HG03469 (cell line): ENCODE data around the gene VTI1A.

Experiments used
- ATAC-seq: cut with Tn5 transposase; IDR thresholded peaks from one replicate; pipeline ENCODE4 v1.9.1; 2021; ENCODE audit warnings: mild to moderate bottlenecking, moderate library complexity, moderate number of reproducible peaks; ENCODE audit not compliant: unreplicated experiment

Gene VTI1A

DNA sequence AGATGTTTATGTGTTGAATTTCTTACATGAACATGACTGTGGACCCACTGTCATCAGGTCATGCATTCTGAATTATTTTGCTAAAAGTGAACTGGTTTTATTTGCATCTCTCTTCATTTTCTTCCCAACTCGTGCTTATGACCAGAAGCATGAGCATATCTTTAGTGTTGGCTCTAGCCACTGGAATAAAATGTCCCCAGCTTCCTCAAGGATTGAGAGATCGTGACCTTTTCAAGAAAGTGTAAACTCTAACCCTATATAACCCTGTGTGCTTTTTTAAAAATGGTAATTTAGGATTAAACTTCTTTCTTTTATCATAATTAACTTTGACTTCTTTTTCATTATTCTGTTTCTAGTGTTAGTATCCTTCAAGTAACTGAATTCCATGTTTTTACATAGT lies 55.5 kb downstream of the VTI1A start:
- no peak for ATAC-seq

DNA sequence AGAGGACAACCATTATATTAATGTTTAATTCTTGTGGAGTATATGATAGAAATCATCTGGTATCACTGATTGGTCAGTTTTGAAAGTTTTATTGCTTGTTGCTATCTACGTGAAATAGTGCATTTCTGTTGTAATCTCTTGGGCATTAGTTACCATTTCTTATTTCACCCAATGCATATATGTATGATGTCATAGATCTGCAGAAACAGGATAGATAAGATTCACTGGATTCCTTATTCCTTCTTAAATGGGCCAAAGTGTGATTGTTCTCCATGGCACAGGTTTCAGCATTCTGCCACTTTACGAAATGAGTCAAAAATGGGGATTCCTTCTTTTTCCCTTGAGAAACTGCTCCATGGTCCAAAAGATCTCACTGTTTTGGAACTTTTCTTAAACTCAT lies 56.6 kb downstream of the VTI1A start:
- no peak for ATAC-seq

DNA sequence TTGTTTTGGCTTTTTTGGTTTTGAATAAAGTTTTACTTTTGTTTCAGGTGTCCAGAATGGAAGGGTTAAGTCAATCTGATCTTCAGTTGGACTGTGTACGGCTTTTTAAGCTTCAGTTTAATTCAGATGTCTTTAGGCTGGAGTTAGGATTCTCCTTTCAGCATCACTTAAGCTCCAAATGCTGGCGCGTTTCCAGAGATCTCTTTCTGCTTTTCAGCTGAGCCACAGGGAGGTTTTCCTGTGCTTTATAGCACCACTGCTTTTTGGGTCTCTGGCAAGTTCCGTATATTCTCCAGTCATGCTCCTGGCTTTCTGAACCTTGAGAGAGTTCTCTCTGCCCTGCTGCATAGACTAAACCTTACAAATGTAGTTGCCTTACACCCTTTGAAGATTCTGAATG lies 60.0 kb downstream of the VTI1A start:
- ATAC-seq = no peak

DNA sequence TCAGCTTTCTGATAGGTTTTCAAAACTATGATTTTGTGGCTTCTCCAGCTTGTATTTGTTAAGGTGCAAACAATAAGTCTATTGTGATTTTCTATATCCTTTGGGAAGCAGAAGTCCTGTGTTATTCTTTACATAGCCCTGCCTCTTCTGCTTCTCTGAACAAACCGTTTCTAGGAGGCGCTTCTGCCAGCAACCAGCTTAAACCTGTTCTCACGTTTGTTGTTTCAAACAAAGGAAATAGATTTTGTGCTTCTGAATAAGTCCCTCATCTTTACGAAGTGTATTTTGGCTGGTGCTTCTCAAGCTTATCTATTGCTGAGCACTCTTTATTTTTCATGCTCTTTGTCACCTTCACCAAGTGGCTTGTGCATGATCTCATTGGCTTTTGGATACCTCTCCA lies 61.0 kb downstream of the VTI1A start:
- no peak for ATAC-seq

DNA sequence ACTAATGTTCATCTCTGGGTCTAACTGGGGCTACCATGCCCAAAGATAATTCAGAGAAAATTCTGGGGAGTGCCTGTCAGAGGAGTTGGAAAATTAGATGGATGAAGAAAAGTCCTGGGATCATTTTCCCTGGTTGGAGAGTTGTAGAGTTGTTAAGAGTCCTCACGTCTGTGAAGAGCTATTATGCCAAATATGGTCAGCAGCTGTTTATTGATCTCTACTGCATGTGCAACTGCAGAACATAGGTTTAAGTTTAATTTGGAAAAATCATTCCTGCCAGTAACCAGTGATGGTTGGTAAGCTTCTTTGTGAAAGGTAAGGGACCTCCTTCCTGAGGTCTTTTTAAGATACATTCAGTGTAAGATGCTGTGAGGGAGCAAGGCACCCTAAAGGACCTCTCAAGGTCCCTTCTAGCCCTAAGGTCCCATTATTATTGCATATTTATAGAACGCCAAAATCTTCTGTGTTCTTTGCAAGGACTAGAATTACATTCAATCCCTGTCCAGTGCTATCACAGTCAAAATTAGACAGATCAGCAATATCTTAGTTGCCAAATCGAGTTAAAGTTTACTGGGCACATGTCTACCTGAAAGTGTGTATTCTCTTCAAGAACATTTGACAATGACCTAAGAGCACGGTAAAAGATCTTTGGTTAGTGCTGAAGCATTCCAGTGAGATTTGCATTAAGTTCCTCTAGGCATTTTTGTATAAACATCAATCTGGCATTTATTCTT lies 62.7 kb downstream of the VTI1A start:
- no peak for ATAC-seq

DNA sequence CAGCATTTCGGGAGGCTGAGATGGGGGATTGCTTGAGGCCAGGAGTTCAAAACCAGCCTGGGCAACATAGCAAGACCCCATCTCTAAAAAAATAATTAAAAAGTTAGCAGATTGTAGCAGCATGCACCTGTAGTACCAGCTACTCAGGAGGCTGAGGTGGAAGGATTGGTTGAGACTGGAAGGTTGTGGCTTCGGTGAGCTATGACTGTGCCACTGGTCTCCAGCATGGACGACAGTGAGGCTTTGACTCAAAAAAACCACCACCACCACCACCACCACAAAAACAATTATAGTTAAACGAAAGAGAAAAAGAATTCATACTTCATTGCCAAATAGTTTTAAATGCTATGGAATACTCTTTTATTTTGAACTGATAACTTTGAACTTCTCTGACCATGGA lies 63.4 kb downstream of the VTI1A start:
- no peak for ATAC-seq

DNA sequence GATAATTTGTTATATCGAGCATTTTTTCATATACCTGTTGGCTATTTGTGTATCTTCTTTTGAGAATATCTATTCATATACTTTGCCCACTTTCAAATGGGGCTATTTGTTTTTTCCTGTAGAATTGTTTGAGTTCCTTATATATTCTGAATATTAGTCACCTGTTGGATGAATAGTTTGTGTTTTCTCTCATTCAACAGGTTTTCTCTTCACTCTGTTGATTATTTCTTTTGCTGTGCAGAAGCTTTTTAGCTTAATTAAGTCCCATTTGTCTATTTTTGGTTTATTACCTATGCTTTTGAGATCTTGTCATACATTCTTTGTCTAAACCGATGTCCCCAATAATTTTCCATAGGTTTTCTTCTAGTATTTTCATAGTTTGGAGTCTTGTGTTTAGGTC lies 65.3 kb downstream of the VTI1A start:
- ATAC-seq = no peak

DNA sequence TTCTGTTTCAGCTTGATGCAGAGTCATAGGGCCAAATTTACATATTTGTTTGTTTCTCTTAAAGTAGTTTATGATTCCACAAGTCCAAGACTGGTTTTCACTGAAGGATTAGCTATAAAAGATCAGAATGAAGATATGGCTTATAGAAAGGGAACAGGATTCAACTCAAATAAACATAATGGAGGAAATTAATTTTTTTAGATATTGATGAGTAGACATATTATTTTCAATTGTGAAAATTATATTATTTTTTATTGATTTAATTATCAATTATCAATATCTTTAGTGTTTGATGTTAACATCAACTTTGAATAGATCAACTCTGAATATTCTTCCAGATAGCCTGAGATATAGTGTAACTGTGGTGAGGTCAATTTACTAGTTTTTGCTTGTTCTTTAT lies 68.1 kb downstream of the VTI1A start:
- no peak for ATAC-seq

DNA sequence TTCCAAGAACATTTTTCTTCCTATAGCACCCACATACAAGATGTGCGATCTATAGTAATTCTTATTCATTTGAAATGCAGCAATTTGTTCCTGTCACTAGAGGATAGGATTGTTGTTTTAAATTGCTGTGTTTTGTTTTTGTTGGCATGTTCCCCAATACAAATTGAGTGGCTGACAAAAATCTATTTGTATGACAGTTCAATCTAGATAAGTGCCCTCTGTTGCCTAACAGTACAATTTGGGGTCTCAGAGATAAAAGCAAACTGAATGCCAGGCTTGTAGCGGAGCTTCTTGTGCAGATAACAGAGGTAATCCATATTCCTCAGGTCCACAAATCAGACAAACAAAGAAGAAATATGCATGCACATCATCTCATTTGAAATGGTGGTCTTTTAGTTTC lies 68.8 kb downstream of the VTI1A start:
- no peak for ATAC-seq

DNA sequence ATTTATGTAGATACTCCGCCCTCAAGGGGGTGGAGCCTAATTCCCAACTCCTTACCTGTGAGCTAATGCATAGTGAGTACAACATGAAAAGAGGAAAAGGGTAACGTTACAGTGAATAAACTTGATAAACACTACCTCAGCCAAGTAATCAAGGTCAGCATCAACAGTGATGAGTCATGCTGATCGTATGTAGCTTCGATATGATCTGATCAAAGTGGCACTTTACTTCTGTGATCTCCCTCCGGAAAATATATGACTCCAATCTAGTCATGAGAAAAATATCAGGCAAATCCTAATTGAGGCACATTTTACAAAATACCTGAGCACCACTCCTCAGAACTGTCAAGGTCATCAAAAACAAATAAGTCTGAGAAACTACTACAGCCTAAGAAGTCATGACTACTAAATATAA lies 70.4 kb downstream of the VTI1A start:
- no peak for ATAC-seq

DNA sequence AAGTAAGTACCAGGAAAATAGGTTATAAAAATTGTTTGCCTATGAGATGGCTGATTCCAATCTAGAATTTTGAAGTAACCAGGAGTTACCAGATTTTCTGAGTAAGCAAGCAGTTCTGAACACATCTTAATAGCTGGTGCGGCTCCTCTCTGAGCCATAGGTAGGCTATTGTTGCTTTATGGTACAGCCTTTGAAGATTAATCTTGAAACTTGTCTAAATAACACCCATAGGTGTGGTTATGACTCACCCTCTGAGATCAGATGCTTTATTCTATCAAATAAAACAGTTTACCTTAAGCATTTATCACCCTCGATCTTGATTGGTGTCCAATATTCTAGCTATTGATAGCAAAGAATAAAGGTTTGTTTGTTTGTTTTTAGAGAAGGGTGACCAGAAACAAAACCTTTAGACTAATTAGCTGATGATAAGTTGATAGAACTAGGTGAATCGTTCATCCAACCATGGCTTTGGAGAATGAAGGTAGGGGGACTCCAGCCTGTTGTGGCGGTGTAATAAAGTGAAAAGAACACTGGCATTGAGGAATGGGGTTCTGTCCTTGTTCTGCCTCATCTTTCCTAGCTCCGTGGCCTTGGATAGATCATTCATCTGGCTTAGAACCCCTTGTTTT lies 72.2 kb downstream of the VTI1A start:
- ATAC-seq = peak; percentile 93

DNA sequence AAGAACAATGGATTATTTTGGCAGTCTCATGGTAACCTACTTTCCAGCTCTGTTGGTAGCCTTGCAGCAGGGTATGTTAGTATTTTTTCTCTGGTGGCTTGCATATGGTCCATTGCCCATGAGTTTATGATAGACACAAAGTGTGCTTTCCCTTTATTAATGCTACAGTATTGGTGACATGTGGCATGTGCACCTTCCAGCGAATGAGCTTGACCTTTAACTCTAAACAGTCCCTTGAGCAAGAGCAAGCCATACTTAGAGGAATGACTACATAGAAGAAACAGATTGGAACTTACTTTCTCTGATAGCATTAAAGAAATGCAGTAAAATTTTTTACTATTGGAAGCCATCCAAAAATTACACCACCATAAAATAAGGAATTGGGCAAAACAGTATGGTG lies 73.9 kb downstream of the VTI1A start:
- no peak for ATAC-seq

DNA sequence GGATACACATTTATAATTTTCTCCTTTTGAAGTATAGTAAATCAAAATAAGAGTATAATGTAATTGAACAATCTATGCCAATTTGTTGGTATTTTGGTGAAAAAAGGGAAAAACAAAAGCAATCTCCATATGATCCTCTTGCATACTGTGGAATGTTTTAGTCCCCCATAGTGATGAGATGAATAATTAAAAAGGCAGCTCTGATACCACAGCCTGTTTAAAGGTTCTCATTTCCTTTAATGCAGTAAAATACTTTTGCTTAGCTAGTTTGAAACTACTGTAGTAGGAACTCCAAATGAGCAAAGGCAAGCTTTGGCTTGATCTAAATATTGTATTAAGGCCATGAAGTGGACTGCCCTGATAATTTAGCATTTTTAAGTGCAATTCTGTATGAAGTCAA lies 77.6 kb downstream of the VTI1A start:
- ATAC-seq = no peak

DNA sequence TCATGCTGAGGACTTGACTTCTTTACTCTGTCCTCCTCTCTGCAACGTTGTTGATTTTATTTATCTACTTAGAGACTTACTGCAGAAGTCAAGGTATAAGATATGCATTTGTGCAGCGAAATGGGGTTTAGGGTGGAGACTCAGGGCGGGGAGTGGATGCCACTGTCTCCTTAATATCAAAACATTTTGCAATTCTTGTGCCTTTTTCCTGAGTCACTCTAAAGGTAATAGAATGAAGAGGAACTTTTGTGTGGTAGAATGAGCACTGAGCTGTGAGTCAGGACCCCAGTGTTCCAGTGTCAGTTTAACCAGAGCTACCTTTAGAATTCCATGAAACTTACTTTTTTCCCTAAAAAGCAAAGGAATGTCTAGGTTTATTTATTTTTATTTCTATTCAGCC lies 78.2 kb downstream of the VTI1A start:
- ATAC-seq = no peak

DNA sequence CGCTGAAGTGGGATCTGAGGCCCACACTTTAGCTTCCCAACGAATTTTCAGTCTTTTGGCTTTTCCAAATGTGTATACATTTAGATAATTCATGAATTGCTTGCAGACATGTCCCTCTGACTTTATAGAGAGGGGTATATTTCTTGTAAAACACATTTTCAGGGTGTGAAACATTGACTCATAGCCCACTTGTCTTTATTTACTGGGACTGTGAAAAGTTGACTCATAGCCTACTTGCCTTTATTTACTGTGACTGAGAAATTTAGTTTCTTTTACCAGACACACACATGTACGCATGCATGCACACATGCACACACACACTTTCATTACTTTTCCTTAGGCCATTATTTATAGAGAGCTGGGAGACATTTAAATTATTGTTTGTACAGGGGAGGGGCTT lies 79.1 kb downstream of the VTI1A start:
- ATAC-seq = peak; percentile 84

DNA sequence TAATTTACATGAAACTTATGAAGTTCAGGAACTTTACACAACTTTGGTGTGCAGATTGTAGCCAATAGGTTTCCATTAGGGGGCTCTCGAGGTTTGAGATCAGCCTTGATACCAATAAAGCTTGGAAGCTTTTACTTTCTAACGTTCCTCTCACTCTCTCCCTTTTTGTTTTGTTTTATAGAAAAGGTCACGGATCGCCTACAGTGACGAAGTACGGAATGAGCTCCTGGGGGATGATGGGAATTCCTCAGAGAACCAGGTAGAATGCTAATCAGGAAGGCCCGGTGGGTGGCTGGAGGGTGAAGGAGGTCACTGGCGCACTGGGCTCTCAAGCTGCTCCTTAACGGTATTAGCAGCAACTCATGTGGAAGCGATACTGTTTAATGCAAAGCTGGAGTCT lies 79.9 kb downstream of the VTI1A start:
- no peak for ATAC-seq

DNA sequence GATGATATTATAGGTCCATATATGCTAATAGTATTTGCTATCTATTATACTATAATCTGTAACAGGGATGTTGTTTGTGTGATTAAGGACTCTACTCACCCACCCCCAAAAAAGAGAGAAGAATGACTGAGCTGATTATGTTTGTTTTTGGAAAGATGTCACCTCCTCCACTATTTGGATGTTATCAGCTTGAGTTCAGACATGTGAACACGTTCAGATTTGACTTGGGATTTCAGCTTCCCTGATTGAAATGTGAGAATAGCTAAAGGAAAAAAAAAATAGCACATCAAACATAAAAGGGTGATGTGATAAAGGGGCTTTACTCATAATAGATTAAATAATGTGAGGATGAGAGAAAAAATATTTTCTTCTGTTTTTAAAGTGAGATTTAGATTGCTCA lies 81.2 kb downstream of the VTI1A start:
- no peak for ATAC-seq

DNA sequence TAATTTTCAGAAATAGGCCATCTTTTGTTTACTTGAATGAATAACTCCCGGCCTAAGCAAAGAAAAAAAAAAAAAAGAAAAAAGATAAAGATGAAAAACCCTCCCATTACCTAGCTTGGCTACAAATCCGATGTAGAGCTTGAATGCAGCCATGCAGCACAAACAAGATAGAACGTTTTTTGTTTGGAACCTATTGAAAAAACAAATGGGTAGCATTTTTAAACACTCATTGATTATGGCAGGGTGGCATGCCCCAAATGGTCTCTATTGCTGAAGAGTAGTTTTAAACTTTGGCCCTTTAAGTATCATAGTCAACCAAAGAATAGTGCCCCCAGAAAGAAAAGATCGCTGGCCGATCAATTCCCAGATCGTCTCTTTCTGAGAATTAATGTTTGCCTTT lies 84.4 kb downstream of the VTI1A start:
- ATAC-seq = no peak

DNA sequence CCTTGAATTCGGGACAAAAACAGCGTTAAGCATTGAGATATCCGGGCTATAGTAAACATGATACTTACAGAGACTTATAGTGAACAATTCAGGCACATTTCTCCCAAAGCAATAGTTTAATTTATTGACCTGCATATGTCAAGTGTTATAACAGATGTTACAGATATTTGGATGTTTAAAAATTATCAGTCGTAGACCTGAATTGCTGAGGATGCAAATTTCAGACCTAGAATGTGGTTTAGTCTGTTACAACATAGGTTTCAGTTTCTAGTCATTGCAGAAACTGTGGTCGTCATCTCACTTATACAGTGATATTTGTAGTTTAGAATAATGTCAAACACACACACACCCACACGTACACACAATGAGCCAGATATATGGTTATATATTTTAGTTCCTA lies 85.2 kb downstream of the VTI1A start:
- ATAC-seq = peak; percentile 97

DNA sequence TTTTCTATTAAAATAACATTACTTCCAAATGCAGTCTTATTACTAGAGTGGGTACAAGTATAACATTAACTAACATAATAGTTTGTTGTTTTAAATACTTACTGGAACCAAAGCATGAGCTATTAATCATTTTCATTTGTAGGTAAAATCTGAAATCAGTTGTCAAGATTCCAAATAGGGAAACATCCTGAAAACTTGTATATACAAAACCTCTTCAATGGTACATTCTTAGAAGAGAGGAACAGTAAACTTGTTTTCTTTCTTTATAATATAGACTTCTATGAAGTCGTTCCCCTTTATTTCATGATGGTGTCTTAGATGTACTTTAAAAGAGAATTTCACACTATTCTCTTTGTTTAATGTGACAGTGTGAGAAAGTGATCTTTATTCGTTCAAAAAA lies 85.9 kb downstream of the VTI1A start:
- no peak for ATAC-seq

DNA sequence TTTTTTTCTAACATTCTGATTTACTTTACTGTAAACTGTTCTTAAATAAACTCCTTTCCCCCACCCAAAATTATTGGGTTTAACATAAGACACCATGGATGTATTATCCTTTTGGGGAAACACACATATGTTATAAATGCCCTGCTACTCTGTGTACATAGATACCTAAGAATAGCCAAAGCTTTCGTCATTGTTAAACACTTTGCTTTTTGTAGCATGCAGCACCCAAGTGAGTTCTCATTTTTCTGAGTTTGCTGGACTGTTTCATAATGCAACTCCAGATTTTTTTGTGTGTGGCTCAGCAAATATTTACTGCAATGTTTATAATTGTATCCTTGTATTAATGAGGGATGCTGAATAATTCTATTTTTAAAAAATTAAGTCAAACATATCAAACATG lies 86.9 kb downstream of the VTI1A start:
- no peak for ATAC-seq

DNA sequence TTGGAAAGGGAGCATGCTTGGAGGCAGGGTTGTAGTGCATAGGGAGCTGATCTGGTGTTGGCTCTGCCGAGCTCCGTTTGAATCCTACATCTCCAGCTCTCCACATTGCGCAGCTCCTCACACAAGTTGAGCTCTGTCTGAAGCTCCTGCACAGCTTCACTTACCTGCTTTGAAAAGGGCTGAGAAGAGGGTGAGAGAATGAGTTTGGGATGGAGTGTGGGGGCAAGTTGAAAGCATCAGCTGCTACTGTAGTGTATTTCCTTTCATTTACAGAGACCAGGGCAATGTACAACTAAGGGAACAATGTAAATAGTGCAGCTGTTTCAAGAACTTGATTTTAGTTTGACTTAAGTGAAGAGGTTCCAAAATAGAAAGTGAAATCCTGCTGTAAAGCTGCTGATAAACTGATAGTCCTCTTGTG lies 88.5 kb downstream of the VTI1A start:
- ATAC-seq = no peak

DNA sequence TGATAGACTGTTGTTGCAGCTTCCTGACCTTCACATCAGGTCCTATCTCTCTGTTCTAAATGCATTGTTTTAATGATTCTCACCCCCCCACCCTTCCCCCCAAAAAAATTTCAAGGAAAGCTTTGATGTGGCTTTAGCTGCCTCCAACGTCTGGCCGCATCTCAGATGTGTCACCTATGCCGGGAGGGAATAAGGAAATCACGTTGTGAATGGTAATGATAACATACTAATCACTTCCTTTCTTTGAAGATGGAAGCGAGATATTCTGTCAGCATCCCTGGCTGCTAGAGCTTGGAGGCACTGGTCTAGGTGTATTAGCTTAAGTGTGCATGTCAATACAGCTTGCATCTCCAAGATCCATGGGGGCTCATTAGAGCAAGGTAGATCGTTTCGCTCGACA lies 89.6 kb downstream of the VTI1A start:
- ATAC-seq = no peak
